ENCODE data around the gene TPD52L2.
A peak's percentile ranks its signal among the peaks of the same experiment; 100 is the strongest.
"Not testable (repeated sequence)": the region's sequence is repeated elsewhere in the genome, so short reads cannot be mapped to it uniquely, and the experiment has no call there.

The TPD52L2 gene

DNA sequence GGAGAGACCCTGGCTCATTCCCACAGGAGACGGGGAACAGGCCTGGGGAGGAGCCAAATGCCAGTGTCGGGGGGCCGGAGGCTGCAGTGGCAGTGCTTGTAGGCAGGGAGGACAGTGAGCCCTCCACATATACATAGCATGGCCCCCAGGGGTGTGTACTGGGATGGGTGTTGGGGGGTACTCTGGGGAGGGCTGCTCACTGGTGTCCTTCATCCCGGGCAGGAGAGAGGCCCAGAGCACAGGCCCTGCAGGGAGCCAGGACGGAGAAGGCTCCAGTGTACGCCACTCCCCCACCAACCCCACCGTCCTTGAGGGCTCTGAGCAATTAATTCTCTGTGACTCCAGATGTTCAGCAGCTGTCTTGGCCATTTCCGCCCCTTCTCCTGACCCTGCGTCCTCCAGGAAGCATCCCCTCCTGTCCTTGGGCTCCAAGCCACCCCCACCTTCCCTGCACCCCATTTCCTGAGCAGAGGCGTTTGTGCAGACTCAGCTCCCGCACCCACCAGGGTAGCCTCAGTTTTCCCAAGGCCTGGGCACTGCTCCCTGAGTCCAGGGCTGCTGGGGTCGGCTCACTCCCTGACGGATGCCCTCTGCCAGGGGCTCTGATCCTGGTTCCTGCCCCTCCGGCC is 7.2 kb upstream of the TPD52L2 start:
- peak in 1 of 3 experiments; percentile 53 for DNase-seq

- peak in 1 of 3 experiments; percentile 56 for DNase-seq
These were observed 6.5 kb upstream of the TPD52L2 start for GRCh38 chr20:63858393-63859165.

GRCh38 chr20:63859166-63859699 is 5.8 kb upstream of the TPD52L2 start:
- no peak for DNase-seq

DNA sequence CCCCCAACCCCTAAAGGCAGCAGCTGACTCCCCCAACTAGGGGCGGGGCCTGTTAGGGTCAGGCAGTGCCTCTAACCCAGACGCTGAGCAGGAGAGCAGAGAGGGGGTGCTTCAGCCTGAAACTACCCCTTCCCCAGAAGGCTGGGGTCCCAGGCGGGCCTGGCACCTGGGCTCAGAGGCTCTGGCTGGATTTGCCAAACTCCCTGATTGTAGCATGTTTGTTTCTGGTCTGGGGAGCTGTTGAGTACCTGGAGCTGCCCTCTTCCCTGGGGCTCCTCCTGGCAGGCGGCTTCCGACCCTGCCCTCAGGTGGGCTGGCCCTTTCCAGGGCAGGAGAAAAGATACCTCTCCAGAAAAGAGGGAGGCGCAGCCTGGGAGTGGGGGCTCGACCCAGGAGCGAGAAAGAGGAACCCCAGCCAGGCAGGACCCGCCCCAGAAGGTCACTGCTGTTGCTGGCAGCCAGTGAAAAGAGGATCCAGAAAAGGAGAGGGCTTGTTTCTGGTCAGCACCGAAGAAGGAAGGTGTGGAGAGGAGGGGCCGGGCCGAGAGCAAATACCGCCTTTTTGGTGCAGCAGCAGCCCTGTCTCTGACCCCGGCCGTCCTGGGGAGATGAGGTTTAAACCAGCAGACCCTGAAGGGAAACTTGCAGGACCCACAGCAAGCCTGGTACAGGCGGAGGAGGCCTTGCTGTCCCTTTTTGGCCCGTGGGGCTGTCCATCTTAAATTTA is 4.6 kb upstream of the TPD52L2 start:
- DNase-seq, result no peak

- no peak for DNase-seq
These were observed 3.6 kb upstream of the TPD52L2 start, which contains the start of gene ABHD16B for GRCh38 chr20:63861365-63861934. ABHD16B (plus strand) TSS chr20:63861498; CDS start chr20:63861541, 43 bp downstream.

DNA sequence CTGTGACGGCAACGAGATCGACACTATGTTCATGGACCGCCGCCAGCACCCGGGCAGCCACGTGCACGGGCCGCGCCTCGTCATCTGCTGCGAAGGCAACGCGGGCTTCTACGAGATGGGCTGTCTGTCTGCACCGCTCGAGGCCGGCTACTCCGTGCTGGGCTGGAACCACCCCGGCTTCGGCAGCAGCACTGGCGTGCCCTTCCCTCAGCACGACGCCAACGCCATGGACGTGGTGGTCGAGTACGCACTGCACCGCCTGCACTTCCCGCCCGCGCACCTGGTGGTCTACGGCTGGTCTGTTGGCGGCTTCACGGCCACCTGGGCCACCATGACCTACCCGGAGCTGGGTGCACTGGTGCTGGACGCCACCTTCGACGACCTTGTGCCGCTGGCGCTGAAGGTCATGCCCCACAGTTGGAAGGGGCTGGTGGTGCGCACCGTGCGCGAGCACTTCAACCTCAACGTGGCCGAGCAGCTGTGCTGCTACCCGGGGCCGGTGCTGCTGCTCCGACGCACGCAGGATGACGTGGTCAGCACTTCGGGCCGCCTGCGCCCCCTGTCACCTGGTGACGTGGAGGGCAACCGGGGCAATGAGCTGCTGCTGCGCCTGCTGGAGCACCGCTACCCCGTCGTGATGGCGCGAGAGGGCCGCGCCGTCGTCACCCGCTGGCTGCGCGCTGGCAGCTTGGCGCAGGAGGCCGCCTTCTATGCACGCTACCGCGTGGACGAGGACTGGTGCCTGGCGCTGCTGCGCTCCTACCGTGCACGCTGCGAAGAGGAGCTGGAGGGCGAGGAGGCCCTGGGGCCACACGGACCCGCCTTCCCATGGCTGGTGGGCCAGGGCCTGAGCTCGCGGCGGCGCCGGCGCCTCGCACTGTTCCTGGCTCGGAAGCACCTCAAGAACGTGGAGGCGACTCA is 2.8 kb upstream of the TPD52L2 start:
- no peak for DNase-seq

DNA sequence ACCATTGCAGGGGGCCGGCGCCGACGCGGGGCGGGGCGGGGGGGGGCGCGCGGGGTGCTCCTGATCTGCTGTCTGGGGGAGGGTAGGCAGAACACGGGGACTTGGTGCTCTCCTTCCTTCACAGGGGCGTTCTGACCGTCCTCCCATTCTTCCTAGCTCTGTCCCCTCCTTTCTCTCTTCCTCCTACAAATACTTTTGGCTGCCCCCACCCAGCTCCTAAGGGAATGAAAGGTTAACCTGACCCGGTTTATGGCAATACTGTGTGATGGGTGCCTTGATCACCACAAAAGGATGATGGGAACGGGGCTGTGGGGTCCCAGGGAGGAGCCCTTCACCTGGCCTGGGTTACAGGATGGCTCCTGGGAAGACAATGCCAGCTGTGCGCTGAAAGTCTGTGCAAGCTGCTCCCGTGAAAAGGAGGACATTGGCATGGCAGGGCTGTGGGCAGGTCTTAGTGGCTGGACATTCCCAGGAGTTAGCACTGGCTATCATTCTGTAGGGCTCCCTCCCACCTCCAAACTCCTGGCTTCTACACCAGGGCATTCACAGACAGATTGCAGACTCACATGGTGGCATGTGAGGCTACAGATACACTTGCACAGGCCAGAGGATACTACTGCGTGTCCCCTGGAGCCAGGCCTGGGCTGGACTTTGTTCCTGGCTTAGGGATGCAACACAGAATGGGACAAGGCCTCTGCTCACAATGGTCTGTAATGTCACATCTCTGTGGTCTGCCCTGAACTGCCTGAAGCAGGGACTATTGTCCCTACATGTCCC is 1.9 kb upstream of the TPD52L2 start:
- no peak for DNase-seq

DNA sequence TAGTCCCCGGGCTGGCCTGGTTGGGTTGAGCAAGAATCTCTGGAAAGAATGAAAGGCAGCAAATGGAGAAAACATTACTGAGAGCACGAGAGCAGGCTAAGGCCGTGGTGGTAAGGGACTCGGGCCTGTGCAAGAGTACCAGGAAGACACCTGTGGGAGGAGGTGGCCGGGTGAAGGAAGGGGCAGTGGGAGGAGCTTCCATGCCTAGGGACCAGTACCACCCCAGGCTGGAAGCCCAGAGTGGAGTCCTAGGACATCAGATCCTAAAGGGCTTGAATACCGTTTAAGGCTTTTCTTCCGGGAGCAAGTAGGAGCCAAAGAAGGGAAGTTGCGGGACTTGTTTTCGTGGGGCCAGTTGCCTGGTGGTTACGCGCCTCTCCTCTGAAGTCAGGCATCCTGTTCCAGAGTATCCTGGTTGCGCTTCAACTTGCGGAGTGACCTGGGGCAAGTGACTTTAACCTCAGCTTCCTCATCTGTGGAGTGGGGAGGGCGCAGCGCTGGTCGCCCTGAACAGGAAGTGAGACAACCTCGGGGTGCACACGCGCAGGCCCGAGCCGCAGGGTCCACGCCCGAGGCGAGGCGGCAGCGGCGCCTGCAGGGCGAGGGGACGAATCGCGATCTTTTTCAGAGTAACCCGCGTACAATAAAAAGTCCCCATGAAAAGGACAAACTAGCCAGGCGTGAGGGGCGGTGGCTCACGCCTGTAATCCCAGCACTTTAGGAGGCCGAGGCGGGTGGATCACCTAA is 1.1 kb upstream of the TPD52L2 start:
- DNase-seq, result peak; percentile 85 to 90 (median 87)

GRCh38 chr20:63864545-63864977 is 509 bp upstream of the TPD52L2 start:
- DNase-seq, result no peak

DNA sequence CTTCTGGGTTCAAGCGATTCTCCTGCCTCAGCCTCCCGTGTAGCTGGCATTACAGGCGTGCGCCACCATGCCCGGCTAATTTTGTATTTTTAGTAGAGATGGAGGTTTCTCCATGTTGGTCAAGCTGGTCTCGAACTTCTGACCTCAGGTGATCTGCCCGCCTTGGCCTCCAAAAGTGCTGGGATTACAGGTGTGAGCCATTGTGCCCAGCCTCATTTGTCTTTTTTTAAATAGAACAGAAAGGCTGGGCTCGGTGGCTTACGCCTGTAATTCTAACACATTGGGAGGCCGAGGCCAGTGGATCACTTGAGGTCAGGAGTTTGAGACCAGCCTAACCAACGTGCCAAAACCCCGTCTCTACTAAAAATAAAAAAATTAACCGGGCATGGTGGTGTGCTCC is 2.0 kb downstream of the TPD52L2 start:
- not testable (repeated sequence) for DNase-seq

GRCh38 chr20:63868264-63868663 is 3.2 kb downstream of the TPD52L2 start:
- no peak for DNase-seq

- no peak for DNase-seq
These were observed 8.5 kb downstream of the TPD52L2 start for GRCh38 chr20:63873477-63873971.

DNA sequence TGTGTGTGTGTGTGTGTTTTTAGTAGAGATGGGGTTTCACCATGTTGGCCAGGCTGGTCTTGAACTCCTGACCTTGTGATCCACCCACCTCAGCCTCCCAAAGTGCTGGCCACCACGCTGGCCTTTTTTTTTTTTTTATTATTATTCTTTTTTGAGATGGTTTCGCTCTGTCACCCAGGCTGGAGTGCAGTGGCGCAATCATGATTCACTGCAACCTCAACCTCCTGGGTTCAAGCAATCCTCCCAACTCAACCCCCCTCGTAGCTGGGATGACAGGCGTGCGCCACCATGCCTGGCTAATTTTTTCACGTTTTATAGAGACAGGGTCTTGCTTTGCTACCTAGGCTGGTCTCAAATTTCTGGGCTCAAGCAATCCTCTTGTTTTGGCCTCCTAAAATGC is 9.2 kb downstream of the TPD52L2 start:
- DNase-seq, result not testable (repeated sequence)

DNA sequence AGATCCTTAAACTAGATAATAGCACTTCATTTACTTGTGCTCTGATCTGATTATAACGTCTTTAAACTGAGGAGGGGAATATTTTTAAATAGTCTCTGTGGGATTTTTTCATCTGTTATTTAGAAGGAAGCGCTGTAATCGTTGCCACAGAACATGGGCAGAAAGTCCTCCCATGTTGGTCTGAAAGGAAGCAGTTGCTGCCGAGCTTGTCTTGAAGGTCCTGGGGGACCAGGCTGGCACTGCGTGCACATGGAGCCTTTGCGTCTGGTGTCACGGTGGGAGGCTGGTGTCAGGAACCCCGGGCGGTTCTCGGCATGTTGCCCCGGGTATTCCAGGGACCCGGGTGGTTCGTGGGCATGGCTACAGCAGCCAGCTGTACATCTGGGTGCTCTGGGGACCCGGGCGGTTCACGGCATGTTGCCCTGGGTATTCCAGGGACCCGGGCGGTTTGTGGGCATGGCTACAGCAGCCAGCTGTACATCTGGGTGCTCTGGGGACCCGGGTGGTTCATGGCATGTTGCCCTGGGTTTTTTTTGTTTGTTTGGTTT is 11.5 kb downstream of the TPD52L2 start:
- DNase-seq, result no peak

DNA sequence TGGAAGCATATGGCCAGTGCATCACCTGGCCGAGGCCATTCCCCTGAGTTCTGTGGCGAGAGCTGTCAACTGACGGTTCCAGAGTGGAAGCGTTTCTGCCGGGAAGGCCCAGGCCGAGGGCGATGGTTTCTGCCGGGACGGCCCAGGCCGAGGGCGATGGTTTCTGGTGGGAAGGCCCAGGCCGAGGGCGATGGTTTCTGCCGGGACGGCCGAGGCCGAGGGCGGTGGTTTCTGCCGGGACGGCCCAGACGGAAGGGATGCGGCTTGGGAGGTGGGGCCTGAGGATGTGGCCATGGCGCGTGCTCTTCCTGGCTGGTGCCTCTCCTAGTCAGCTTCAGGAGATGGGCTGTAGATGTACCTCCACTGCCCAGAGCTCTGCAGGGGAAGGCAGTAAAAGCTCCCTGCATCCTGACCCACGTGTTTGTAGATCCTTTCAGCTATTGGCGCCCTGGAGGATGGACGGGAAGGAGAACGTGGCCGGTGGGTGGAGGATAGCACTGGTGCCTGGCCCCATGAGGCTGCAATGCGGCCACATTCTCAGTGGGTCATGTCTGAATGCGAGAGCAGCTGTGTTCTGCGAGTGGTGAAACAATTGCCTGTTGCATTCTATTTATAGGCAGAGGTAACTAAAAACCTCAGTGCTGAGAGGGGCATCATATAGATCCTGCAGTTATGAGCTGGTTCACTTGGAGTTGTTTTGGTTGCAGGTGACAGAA is 12.8 kb downstream of the TPD52L2 start:
- DNase-seq, result no peak

- DNase-seq, result no peak
These were observed 14.0 kb downstream of the TPD52L2 start for GRCh38 chr20:63878899-63879663.

DNA sequence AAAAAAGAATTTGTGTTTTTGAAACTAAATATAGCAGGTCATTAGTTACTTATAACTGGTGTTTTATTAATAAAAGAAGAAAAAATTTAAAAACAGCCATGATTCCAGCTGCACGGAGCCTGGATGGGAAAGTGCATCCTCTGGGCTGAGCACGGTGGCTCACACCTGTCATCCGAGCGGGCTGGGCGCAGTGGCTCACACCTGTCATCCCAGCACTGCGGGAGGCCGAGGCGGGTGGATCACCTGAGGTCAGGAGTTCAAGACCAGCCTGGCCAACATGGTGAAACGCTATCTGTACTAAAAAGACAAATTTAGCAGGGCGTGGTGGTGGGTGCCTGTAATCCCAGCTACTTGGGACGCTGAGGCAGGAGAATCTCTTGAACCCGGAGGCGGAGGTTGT is 15.8 kb downstream of the TPD52L2 start:
- DNase-seq, result not testable (repeated sequence)
